Peyer's patch (tissue), 4 donors: ENCODE results near the gene CHRNB4. TPM values are rescaled to one million over a fixed set of nuclear protein-coding genes. Genes with fewer than 3 reads are reported as not detected.

Experiments
- DNase-seq, 3 donors: peaks; one replicate each; pipeline ENCODE4 v3.0.0-alpha.2; 2017 to 2019
- H3K27ac ChIP-seq, 4 donors: fragments of 200-600 bp; sonication (generic); one replicate each; pipeline ENCODE4 v1.5.1; 2016 to 2019
- H3K27me3 ChIP-seq, 2 donors: fragments of 200-600 bp; sonication (generic); one replicate each; pipeline ENCODE4 v1.5.1; 2019
- H3K36me3 ChIP-seq, 3 donors: fragments of 200-600 bp; sonication (generic); one replicate each; pipeline ENCODE4 v1.5.1; 2016 to 2019
- H3K4me1 ChIP-seq, 4 donors: fragments of 200-600 bp; sonication (generic); one replicate each; pipeline ENCODE4 v1.5.1; 2016 to 2019
- H3K4me3 ChIP-seq, 4 donors: fragments of 200-600 bp; sonication (generic); 1 replicate in 3 of 4; 2 replicates in 1 of 4; pipeline ENCODE4 v1.5.1; 2016 to 2019; ENCODE audit warnings: mild to moderate bottlenecking in 1 of 4
- H3K9me3 ChIP-seq, 4 donors: fragments of 200-600 bp; sonication (generic); one replicate each; pipeline ENCODE4 v1.5.1; 2016 to 2019; ENCODE audit warnings: mild to moderate bottlenecking in 1 of 4
- POLR2A ChIP-seq, 2 donors: fragments of 450-650 bp; IDR thresholded peaks; one replicate each; pipeline ENCODE4 v1.5.1; 2017; ENCODE audit warnings: antibody characterized with exemption in 2 of 2, mild to moderate bottlenecking in 2 of 2, moderate library complexity in 2 of 2
- total RNA-seq, 4 donors: library from RNA; depleted of rRNA; stranded (reverse); fragments of >200 nt; gene quantifications; one replicate each; pipeline ENCODE4 v1.1.0, GENCODE V29; 2016
- TF ChIP-seq, protein P1 (sequence below), 6 experiments: fragments of 450-650 bp in 4 of 6; fragments of 200-600 bp in 2 of 6; sonication (generic) in 1 of 6; IDR thresholded peaks; one replicate each; pipeline ENCODE4 v1.5.1; 2017 to 2019; ENCODE audit warnings: antibody characterized with exemption in 6 of 6, mild to moderate bottlenecking in 3 of 6, moderate library complexity in 1 of 6

Gene CHRNB4
- total RNA-seq, 4 donors from 2014 or later = not detected

DNA sequence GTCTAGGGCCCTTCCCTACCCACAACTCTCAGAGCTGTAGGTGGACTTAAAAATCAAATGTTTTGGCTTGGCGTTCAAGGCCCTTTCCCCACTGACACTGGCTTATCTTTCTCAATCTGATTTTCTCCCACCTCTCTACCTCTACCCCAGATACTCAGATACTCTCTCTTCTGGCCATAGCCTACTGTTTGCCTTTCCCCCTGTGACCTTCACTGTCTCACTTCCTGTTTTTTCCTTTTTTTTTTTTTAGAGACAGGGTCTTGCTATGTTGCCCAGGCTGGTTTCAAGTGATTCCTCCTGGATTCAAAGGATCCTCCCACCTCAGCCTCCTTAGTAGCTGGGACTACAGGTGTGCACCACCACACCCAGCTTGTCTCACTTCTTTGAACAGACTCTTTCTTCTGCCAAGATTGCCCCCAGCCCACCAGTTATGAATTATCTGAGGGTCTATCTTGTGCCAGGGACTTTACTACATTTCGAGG lies 4.6 kb downstream of the CHRNB4 start:
- no peak for DNase-seq
- Histone ChIP-seq H3K9me3 (no peaks in the 10 kb centered on the region), H3K27me3 (peaks cover 0 to 4% of the 10 kb centered on the region in 2 donors), H3K36me3 (no peaks in the 10 kb centered on the region), H3K4me1 (peaks cover 0 to 11% (median 2%) of the 10 kb centered on the region in 4 donors), H3K4me3 (no peak overlapping the region), H3K27ac (no peak overlapping the region)
- no peak for TF ChIP-seq POLR2A (IDR thresholded peaks at IDR 0.05)
- TF ChIP-seq, protein P1, sequence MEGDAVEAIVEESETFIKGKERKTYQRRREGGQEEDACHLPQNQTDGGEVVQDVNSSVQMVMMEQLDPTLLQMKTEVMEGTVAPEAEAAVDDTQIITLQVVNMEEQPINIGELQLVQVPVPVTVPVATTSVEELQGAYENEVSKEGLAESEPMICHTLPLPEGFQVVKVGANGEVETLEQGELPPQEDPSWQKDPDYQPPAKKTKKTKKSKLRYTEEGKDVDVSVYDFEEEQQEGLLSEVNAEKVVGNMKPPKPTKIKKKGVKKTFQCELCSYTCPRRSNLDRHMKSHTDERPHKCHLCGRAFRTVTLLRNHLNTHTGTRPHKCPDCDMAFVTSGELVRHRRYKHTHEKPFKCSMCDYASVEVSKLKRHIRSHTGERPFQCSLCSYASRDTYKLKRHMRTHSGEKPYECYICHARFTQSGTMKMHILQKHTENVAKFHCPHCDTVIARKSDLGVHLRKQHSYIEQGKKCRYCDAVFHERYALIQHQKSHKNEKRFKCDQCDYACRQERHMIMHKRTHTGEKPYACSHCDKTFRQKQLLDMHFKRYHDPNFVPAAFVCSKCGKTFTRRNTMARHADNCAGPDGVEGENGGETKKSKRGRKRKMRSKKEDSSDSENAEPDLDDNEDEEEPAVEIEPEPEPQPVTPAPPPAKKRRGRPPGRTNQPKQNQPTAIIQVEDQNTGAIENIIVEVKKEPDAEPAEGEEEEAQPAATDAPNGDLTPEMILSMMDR (IDR thresholded peaks at IDR 0.05) = no peak

DNA sequence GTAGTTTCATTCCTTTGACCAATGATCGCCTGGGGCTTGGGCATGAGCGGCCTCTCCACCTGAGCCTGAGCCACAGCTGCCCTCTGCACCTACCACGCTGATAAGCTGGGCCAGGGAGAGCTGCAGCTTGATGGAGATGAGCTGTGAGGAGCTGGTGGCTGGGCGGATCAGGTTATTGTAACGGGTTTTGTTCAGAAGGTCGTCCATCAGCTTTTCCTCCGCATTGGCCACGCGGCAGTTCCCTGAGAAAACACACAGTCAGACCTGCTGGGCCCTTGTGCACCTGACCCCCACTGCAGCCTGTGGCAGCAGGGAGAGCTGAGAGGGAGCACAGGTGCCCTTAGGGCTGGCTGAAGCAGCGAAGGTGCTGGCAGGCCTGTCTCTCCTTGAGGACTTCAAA lies 5.7 kb downstream of the CHRNB4 start:
- no peaks in the 10 kb centered on the region for H3K27me3 ChIP-seq
- no peak overlapping the region for H3K4me3 ChIP-seq
- no peaks in the 10 kb centered on the region for H3K36me3 ChIP-seq
- H3K4me1 ChIP-seq = peaks cover 0 to under 1% (median 0%) of the 10 kb centered on the region in 4 donors
- no peaks in the 10 kb centered on the region for H3K9me3 ChIP-seq
- H3K27ac ChIP-seq = no peak overlapping the region
- TF ChIP-seq POLR2A (IDR thresholded peaks at IDR 0.05) = no peak
- TF ChIP-seq, protein P1 (IDR thresholded peaks at IDR 0.05) = no peak
- no peak for DNase-seq

DNA sequence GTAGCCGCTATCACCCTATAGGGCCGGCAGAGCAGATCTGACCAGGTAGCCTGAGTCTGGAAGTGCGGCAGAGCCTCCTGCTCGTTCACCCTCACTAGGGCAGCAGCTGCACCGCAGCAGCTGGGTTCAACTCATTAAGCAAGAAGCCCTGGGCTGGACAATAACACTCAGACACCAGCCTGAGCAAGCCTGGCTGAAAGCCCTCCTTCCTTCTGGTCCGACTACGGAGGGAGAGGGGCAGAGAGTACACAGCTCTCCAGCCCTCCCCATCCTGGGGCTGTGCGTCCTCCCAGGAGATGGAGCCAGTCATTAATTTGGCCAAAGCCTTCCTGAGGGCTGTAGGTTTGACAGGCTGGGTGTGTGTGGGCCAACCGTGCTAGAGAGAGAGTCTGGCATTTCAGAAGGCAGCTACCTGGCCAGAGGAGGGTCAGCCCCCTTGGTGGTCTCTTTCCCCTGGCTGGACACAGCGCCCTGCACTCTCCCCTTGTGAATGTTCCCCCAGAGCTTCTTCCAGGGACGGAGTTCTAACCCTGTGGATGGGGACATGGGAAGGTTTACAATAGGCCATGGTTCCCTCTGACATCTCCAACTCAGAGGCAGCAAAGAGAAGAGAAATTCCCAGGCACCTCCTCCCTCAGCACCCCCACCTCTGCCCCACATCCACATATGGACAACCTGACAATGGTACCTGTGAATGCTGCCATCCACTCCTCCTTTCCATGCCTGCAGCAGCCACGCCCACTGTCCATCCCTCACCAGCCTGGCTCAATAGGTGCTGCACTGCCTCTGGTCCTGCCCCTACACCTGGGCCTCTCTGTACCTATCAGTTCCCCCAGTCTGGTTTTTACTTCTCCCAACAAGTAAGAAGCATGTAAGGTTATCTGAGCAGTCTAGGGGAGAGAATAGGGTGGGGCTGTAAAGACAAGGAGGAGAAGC lies 6.5 kb downstream of the CHRNB4 start:
- Histone ChIP-seq H3K4me3 (no peak overlapping the region), H3K27ac (no peak overlapping the region), H3K9me3 (no peaks in the 10 kb centered on the region), H3K36me3 (no peaks in the 10 kb centered on the region), H3K4me1 (no peaks in the 10 kb centered on the region), H3K27me3 (no peaks in the 10 kb centered on the region)
- DNase-seq = no peak
- TF ChIP-seq, protein P1 (IDR thresholded peaks at IDR 0.05) = no peak
- no peak for TF ChIP-seq POLR2A (IDR thresholded peaks at IDR 0.05)

DNA sequence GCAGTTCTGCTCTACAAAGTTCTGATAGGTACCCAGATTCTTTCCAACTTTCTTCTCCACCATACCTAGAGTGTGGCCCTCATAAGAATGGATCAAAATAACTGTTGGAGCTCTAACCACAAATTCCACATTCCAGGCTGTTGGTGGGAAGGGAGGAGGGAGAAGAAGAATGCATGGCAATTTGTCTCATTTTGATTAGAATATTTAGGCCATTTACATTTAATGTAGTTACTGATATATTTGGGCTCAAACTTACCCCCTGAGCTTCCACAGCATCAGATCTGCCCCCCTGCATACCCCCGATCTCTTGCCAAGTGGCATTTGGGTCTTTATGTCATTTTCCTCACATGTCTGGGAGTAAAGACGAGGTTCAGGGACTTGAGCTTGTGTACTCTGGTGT lies 7.7 kb downstream of the CHRNB4 start:
- Histone ChIP-seq H3K4me3 (no peak overlapping the region), H3K36me3 (no peaks in the 10 kb centered on the region), H3K9me3 (no peaks in the 10 kb centered on the region), H3K27me3 (no peaks in the 10 kb centered on the region), H3K4me1 (no peaks in the 10 kb centered on the region), H3K27ac (no peak overlapping the region)
- TF ChIP-seq, protein P1 (IDR thresholded peaks at IDR 0.05) = no peak
- no peak for TF ChIP-seq POLR2A (IDR thresholded peaks at IDR 0.05)
- DNase-seq = no peak

DNA sequence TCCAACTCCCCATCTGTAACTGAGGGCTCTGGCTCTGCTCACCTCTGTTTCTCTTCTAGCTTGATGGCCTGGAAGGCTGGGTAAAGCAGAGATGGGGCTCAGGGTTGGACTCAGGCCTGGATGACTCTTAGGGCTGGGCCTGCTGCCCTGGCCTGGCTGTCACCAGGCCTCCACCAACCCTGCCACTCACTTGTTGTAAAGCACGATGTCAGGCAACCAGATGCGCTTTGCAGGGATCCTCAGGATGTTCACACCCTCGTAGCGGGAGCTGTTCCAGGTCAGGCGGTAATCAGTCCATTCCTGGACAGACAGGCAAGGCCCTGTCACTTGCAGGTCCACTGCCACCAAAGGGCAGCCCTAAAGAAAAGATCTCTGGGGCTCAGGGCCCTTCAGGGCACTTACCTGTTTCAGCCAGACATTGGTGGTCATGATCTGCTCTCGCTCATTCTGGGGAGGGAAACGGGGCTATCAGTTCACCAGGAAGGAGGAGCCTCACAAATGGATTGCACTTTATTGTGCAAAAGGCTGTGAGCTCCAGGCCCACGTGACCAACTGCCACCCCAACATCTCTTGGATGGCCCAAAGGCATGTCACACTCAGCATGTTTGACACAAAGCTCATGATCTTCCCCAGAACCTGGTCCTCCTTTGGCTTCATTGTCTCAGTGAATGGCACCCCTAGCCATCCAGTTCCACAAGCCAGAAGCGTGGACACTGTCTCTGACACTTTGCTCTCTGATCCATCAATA lies 9.9 kb downstream of the CHRNB4 start:
- Histone ChIP-seq H3K27ac (no peak overlapping the region), H3K9me3 (no peaks in the 10 kb centered on the region), H3K27me3 (no peaks in the 10 kb centered on the region), H3K4me1 (no peaks in the 10 kb centered on the region), H3K4me3 (no peak overlapping the region), H3K36me3 (no peaks in the 10 kb centered on the region)
- TF ChIP-seq POLR2A (IDR thresholded peaks at IDR 0.05) = no peak
- DNase-seq = no peak

DNA sequence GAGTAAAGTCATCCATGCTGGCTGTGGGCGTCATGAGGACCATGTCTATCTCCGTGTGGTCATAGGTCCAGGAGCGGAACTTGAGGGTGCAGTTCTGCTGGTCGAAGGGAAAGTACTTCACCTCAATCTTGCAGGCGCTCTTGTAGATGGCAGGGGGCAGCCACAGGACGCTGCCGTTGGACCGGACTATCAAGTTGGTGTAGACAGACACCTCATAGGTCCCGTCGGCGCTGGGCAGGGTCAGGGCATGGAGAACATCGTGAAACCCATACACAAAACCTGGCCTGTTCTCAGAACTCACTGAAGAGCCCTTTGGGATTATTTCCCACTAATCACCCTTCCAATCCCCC lies 11.3 kb downstream of the CHRNB4 start:
- Histone ChIP-seq H3K4me3 (no peak overlapping the region), H3K27me3 (no peaks in the 10 kb centered on the region), H3K27ac (no peak overlapping the region), H3K4me1 (no peaks in the 10 kb centered on the region), H3K36me3 (no peaks in the 10 kb centered on the region), H3K9me3 (no peaks in the 10 kb centered on the region)
- TF ChIP-seq POLR2A (IDR thresholded peaks at IDR 0.05) = no peak
- TF ChIP-seq, protein P1 (IDR thresholded peaks at IDR 0.05) = no peak
- no peak for DNase-seq
